A673 (cell line): ENCODE results near the gene PJVK. TPM values are rescaled to one million over a fixed set of nuclear protein-coding genes. Genes with fewer than 3 reads are reported as not detected.

ENCODE experiments used
- BruUV-seq: library from RNA; stranded (reverse); fragments of 400-500 nt; replicated peaks from 2 replicates; lab custom pipeline; 2021; lab: Mats Ljungman, UMichigan
- CTCF ChIA-PET: fragments of 300-600 bp; sonication (Branson Sonifier 250); formaldehyde crosslinking; loops from one replicate; lab custom pipeline; 2022; ENCODE audit warnings: antibody characterized with exemption; lab: Charles Lee
- POLR2A ChIA-PET: fragments of 300-600 bp; sonication (Branson Sonifier 250); formaldehyde crosslinking; loops from one replicate; lab custom pipeline; 2022; ENCODE audit warnings: antibody characterized with exemption; ENCODE audit not compliant: low non-redundant PET; lab: Charles Lee
- DNase-seq: peaks from one replicate; pipeline ENCODE4 v3.0.0-alpha.2; 2015; ENCODE audit warnings: low spot score
- H3K27ac ChIP-seq: fragments of 200-600 bp; sonication (generic); 2 replicates; pipeline ENCODE4 v1.5.1; 2016; ENCODE audit warnings: mixed run types, low read depth, mild to moderate bottlenecking, mixed read lengths, antibody characterized with exemption, low read length; ENCODE audit not compliant: poor library complexity, severe bottlenecking
- H3K27me3 ChIP-seq: fragments of 200-600 bp; sonication (generic); replicated peaks from 2 replicates; pipeline ENCODE4 v1.6.1; 2017; ENCODE audit warnings: mixed run types, low read depth, mild to moderate bottlenecking, mixed read lengths, antibody characterized with exemption, low read length; ENCODE audit not compliant: insufficient read depth, poor library complexity
- H3K36me3 ChIP-seq: fragments of 200-600 bp; sonication (generic); 2 replicates; pipeline ENCODE4 v1.6.1; 2016; ENCODE audit warnings: mixed run types, mild to moderate bottlenecking, mixed read lengths, antibody characterized with exemption, low read length; ENCODE audit not compliant: insufficient read depth, poor library complexity, severe bottlenecking
- H3K4me1 ChIP-seq: fragments of 200-600 bp; sonication (generic); 2 replicates; pipeline ENCODE4 v1.6.1; 2017; ENCODE audit warnings: mixed run types, mild to moderate bottlenecking, mixed read lengths, antibody characterized with exemption, low read length; ENCODE audit not compliant: insufficient read depth, poor library complexity, severe bottlenecking
- H3K4me3 ChIP-seq: fragments of 200-600 bp; sonication (generic); 2 replicates; pipeline ENCODE4 v1.5.1; 2016; ENCODE audit warnings: low read depth, mixed run types, mild to moderate bottlenecking, mixed read lengths, low read length; ENCODE audit not compliant: poor library complexity, severe bottlenecking
- H3K9me3 ChIP-seq: fragments of 200-600 bp; sonication (generic); 2 replicates; pipeline ENCODE4 v1.6.1; 2016; ENCODE audit warnings: mixed run types, low read depth, mild to moderate bottlenecking, mixed read lengths, antibody characterized with exemption, low read length; ENCODE audit not compliant: poor library complexity, severe bottlenecking
- CTCF ChIP-seq: fragments of 300-800, 200-600 bp; sonication (generic); conservative IDR thresholded peaks from 2 replicates; pipeline ENCODE4 v1.5.1; 2017; ENCODE audit warnings: low read depth, mild to moderate bottlenecking, antibody characterized with exemption, low read length, moderate library complexity, mixed read lengths
- EZH2 ChIP-seq: fragments of 200-600 bp; sonication (generic); IDR thresholded peaks from 2 replicates; pipeline ENCODE4 v1.6.1; 2017; ENCODE audit warnings: borderline replicate concordance, low read depth, mild to moderate bottlenecking, mixed read lengths, antibody characterized with exemption, low read length; ENCODE audit not compliant: poor library complexity, severe bottlenecking
- intact Hi-C: fragments of 100-400 bp; cut with micrococcal nuclease; formaldehyde crosslinking; loops from one replicate; pipeline ENCODE4 v1.10.0; 2022; ENCODE audit not compliant: unreplicated experiment
- total RNA-seq: library from RNA; stranded (reverse); gene quantifications from 2 replicates; pipeline ENCODE4 v1.2.3, GENCODE V29; 2021

Gene PJVK
- total RNA-seq, 1 experiment from 2014 or later, result 1.9 TPM

- H3K27ac ChIP-seq, result no peak overlapping the region
- intact Hi-C loops, result no loop called here
- H3K27me3 ChIP-seq, result no peaks in the 10 kb centered on the region
- peaks cover 82% of the 10 kb centered on the region for H3K36me3 ChIP-seq
- H3K4me3 ChIP-seq, result no peak overlapping the region
- no peak for DNase-seq
- no peaks in the 10 kb centered on the region for H3K9me3 ChIP-seq
- ChIA-PET CTCF (no interaction called here), POLR2A (no interaction called here)
- no TSS peak for BruUV-seq
- no peaks in the 10 kb centered on the region for H3K4me1 ChIP-seq
- TF ChIP-seq EZH2 (no peak), CTCF (no peak)
These were observed 14.5 kb upstream of the PJVK start for GRCh38 chr2:178436662-178437061.

GRCh38 chr2:178441426-178441825 lies 9.8 kb upstream of the PJVK start:
- CTCF ChIA-PET, result no interaction called here

GRCh38 chr2:178448968-178449661 lies 2.1 kb upstream of the PJVK start:
- peak overlapping the region; percentile 83 for H3K4me3 ChIP-seq

More at GRCh38 chr2:178441426-178441825, 9.8 kb upstream of the PJVK start:
- intact Hi-C loops, result no loop called here
- Histone ChIP-seq H3K27ac (no peak overlapping the region), H3K4me1 (no peaks in the 10 kb centered on the region), H3K36me3 (peaks cover 80% of the 10 kb centered on the region), H3K27me3 (no peaks in the 10 kb centered on the region), H3K9me3 (no peaks in the 10 kb centered on the region), H3K4me3 (no peak overlapping the region)
- TF ChIP-seq CTCF (no peak), EZH2 (no peak)
- DNase-seq, result no peak
- POLR2A ChIA-PET, result interaction anchor here (0.6 kb wide), 1 partner anchor 9 kb away, joined by 8 read pairs; the partner anchor contains the start of gene PRKRA
- no TSS peak for BruUV-seq

More at GRCh38 chr2:178448968-178449661, 2.1 kb upstream of the PJVK start:
- no peaks in the 10 kb centered on the region for H3K9me3 ChIP-seq
- H3K36me3 ChIP-seq, result peaks cover 31% of the 10 kb centered on the region
- peaks cover 16% of the 10 kb centered on the region for H3K4me1 ChIP-seq
- ChIA-PET CTCF (no interaction called here), POLR2A (no interaction called here)
- TF ChIP-seq EZH2, result no peak
- no peak for TF ChIP-seq CTCF
- peak overlapping the region; percentile 97 for H3K27ac ChIP-seq
- intact Hi-C loops, result no loop called here
- no peaks in the 10 kb centered on the region for H3K27me3 ChIP-seq
- no peak for DNase-seq
- no TSS peak for BruUV-seq
